Activated T-cell treated with anti-CD3 and anti-CD28 coated beads, Interleukin-2, amount 50 U/mL, for 72 hours (primary cell): ENCODE results near the gene UBL4A. TPM values are rescaled to one million over a fixed set of nuclear protein-coding genes. Genes with fewer than 3 reads are reported as not detected.

Experiments
- ATAC-seq, 2 donors: fragments of 150-1000 bp; cut with Tn5 transposase; replicated peaks in 1 of 2; 2 replicates each; pipeline ENCODE4 v1.10.0; 2021; ENCODE audit warnings: moderate library complexity in 2 of 2, mild to moderate bottlenecking in 1 of 2
- DNase-seq, 2 donors: peaks; one replicate each; pipeline ENCODE4 v3.0.0; 2021 to 2022; ENCODE audit warnings: mixed read lengths in 1 of 2
- H3K27ac Mint-ChIP-seq: one replicate; pipeline ENCODE4 v1.8.0; 2022; ENCODE audit warnings: mild to moderate bottlenecking, moderate library complexity, mixed read lengths
- H3K27me3 Mint-ChIP-seq: one replicate; pipeline ENCODE4 v1.8.0; 2022; ENCODE audit warnings: low read depth, mixed read lengths
- H3K36me3 Mint-ChIP-seq, 2 donors: one replicate each; pipeline ENCODE4 v1.8.0; 2022; ENCODE audit warnings: mixed read lengths in 2 of 2, mild to moderate bottlenecking in 1 of 2; ENCODE audit not compliant: insufficient read depth in 2 of 2
- H3K4me1 Mint-ChIP-seq: one replicate; pipeline ENCODE4 v1.8.0; 2022; ENCODE audit warnings: low read depth, mixed read lengths
- H3K4me3 Mint-ChIP-seq, 2 donors: one replicate each; pipeline ENCODE4 v1.8.0; 2022; ENCODE audit warnings: mild to moderate bottlenecking in 2 of 2, mixed read lengths in 2 of 2, moderate library complexity in 2 of 2
- H3K9me3 Mint-ChIP-seq, 2 donors: one replicate each; pipeline ENCODE4 v1.8.0; 2022; ENCODE audit warnings: mixed read lengths in 2 of 2
- total RNA-seq, 2 donors: library from RNA; stranded (reverse); gene quantifications; one replicate each; pipeline ENCODE4 v1.2.3, GENCODE V29; 2022

Gene UBL4A
- total RNA-seq, 2 donors from 2014 or later: 45.0 to 53.5 TPM

DNA sequence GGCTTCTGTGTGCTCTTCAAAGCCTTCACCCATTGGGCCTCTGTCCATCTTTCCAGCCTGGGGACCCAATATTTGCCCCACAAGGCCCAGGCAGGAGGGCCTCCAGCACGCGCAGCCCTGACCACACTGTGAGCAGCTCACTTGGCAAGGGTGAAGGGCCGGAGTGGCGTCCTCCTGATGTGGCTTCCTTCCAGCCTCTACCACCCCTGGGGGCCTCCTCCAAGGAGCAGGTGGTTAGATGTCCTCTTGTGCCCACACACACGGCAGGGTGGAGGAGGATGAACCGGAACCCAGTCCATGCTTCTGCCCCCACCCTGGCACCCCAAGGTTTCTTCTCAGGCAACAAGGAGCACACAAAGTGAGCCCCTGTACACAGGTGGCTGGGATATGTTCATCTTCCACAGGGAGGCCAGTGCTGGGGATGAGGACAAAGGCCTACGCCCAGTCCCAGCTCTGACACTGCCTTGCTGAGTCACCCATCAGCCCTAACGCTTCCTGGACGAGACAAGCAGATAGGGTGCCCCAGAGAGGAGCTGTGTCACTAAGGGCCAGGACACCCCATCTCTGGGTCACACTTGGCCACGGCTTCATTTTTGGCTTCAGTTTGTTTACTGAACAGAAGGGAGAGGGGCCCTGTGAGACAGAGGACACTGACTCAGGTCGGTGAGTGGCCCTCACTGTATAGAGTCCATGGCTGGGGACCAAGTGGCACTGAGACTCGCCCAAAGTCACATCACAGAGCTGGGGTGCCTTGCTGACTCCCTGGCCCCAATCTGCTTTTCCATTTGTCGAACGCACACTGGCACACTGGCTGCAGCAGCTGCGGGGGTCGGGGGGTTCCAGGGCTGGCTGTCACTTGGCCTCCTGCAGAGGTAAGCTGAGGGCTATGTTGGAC lies 1.9 kb downstream of the UBL4A start:
- ATAC-seq (peak in 1 of 2 donors; percentile 27), DNase-seq (no peak)
- Mint-ChIP-seq H3K36me3 (peaks cover 0 to 8% of the 10 kb centered on the region in 2 donors), H3K27me3 (no peaks in the 10 kb centered on the region), H3K27ac (no peak overlapping the region), H3K4me3 (peak overlapping the region; percentile 66 to 68), H3K9me3 (no peaks in the 10 kb centered on the region), H3K4me1 (peaks cover 14% of the 10 kb centered on the region)

DNA sequence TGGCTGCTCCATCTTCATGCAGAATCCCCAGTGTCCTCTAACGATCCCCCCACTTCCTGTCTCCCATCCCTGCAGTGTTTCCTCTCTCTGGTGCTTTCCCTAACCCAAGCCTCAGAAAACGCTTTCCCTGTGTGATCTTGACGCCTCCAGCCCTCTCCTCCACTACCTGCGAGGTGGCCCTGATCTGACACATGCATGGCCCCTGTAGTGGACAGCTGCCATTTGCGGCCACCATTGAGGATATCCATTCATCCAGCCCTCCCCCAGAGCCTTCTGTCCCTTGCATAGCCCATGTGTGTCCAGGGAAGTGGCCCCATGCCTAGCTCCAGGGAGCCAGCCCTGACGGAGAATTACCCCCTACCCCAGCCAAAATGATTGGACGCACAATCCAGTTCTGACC lies 3.1 kb downstream of the UBL4A start:
- ATAC-seq (no peak), DNase-seq (no peak)
- Mint-ChIP-seq H3K9me3 (no peaks in the 10 kb centered on the region), H3K4me3 (no peak overlapping the region), H3K36me3 (peaks cover 0 to 8% of the 10 kb centered on the region in 2 donors), H3K4me1 (peaks cover 13% of the 10 kb centered on the region), H3K27ac (no peak overlapping the region), H3K27me3 (no peaks in the 10 kb centered on the region)

DNA sequence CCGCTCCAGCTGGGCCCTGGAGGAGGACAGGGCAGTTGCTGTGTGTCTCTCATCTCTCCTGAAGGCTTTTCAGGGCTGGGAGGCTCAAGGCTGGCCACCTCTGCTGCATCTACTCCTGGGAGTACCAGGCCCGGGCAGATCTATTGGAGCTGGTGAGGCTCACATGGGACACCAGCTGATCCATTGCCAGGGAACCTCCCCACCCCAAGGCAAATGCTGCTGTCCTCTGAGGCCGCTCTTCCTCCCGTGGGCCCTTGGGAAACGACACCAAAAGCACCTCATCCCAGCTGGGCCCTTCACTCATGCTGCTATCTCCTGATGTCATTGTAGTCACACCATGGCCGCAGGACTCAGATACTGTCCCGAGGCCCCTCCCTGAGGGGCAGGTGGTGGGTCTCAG lies 3.6 kb downstream of the UBL4A start:
- Mint-ChIP-seq H3K36me3 (peaks cover 0 to 4% of the 10 kb centered on the region in 2 donors), H3K27ac (no peak overlapping the region), H3K4me3 (no peak overlapping the region), H3K9me3 (no peaks in the 10 kb centered on the region), H3K27me3 (no peaks in the 10 kb centered on the region), H3K4me1 (peaks cover 9% of the 10 kb centered on the region)
- DNase-seq: no peak
- ATAC-seq: no peak

DNA sequence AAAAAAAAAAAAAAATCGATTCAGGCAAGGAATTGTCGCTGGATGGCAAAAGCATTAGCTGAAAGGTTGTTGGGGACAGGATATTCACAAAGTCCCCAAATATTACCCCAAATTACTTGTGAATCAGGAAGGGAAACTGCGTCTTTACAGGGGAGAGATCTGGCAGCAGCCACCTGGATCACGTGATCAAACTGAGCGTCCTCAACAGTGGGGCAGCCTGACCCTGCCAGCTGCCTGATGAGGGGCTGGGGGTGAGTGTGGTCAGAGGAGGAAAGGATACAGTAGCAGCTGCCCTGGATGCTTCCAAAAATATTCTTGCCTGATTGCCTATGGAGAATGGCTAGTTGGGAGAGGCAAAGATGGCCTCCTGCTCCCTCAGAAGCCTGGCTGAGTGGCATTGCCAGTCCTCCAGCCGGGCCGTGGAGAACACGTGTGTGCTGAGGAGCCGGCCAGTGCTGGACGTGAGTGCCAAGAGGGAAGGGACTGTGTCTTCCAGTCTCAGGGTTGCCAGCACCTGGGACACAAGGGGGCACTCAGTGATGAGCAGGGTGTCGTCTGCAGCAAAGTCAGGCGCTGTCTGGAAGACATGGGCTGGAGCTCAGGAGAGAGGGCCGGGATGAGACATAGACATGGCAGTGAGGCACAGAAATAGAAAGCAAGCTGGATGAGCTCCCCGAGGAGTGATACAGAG lies 4.4 kb downstream of the UBL4A start:
- ATAC-seq: no peak
- no peak overlapping the region for H3K27ac Mint-ChIP-seq

DNA sequence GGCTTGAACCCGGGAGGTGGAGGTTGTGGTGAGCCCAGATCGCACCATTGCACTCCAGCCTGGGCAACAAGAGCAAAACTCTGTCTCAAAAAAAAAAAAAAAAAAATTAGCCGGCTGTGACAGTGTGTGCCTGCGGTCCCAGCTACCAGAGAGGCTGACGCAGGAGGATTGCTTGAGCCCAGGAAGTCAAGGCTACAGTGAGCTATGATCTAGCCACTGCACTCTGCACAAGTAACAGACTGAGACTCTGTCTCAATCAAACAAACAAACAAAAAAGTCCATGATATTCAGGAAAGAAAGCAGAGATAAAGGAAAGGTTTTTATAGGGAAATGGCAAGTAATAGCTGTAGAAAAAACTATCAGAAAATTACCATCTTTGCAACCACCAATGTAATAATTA lies 5.2 kb downstream of the UBL4A start:
- no peak overlapping the region for H3K4me3 Mint-ChIP-seq
- no peaks in the 10 kb centered on the region for H3K27me3 Mint-ChIP-seq
- no peak for DNase-seq
- H3K36me3 Mint-ChIP-seq: no peaks in the 10 kb centered on the region
- peaks cover 12% of the 10 kb centered on the region for H3K4me1 Mint-ChIP-seq
- no peak for ATAC-seq
- no peaks in the 10 kb centered on the region for H3K9me3 Mint-ChIP-seq
- H3K27ac Mint-ChIP-seq: no peak overlapping the region

More for the DNA sequence above, 4.4 kb downstream of the UBL4A start:
- H3K9me3 Mint-ChIP-seq: no peaks in the 10 kb centered on the region
- peaks cover 7% of the 10 kb centered on the region for H3K4me1 Mint-ChIP-seq
- H3K4me3 Mint-ChIP-seq: no peak overlapping the region
- H3K27me3 Mint-ChIP-seq: no peaks in the 10 kb centered on the region
- no peak for DNase-seq
- H3K36me3 Mint-ChIP-seq: peaks cover 0 to 2% of the 10 kb centered on the region in 2 donors

DNA sequence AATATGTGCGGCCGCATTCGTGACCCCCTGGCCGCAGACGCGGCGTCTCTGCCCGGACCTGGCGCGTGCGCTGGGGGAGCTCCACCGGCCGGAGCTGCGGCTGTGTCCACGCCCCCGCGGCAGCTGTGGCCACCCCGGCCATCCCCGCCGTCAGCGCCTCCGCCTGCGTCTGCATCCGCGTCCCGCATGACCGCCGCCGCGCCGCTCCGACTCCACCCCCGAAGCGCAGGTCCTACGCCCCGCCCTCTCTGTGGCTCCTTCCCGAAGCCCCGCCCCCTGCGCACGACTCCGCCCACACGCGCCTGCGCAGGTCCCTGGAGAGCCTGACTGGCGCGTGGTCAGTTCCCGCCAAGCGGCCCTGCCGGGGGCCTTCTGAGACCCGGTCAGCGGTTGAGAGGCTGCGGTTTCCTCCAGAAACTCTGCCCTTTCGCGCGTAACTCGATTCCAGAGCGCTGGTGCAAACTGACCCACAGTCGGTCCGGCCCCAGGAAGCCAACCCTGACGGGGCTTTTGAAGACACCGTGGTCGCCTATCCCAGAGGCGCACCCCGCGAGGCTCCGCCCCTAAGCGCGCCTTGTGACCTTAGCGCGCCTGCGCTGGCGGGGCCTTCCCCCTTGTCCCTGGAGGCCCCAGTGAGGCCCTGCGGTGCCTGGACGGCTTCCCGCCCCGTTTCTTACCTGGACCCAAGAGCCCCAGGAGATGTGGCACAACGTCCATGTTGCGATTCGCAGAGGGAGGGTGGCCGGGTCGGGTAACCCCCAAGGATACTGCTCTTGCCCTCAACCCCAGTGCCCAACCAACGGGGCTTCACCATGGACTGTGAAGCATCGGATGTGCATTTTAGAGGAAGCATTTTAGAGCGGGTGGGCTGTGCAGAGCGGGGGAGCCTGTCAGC lies 7.4 kb downstream of the UBL4A start, which contains the start of gene LAGE3:
Gene LAGE3, minus strand, starts transcription at position 554 of the 895 bp plus-strand sequence. Its CDS starts 366 bp downstream, at position 188.
- Mint-ChIP-seq H3K27me3 (no peaks in the 10 kb centered on the region), H3K36me3 (no peaks in the 10 kb centered on the region)
- ATAC-seq: peak; percentile 93 to 94

DNA sequence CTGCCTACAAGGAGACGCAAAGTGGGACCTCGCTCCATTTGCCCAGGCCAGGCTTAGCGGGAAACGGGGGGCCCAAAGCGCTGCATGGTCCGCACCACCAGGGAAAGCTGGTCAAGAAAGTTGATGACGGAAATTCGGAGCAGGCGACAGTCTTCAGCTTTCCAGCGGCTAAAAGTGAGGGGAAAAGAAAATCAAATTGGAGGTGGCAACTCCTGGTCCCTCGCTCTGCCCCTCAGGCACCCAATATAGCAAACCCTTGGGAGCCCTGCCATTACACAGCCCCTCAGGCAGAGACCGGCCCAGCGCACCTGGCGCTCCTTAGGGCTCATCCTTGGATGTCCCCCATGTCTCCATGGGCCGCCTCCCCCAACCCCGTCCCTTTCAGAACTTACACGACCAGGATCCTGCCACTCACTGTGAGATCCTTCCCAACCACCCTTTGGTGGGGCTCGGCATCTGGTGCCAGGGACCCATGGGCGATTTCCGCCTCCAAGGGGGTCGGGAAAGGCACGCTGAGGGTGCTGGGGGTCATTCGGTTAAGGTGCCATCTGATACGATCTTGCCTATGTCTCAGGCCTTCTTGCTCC lies 8.4 kb downstream of the UBL4A start:
- ATAC-seq: no peak
- peak overlapping the region; percentile 79 for H3K27ac Mint-ChIP-seq
- H3K36me3 Mint-ChIP-seq: no peaks in the 10 kb centered on the region
- DNase-seq: no peak
- H3K4me3 Mint-ChIP-seq: peak overlapping the region; percentile 83 to 87
- H3K9me3 Mint-ChIP-seq: no peaks in the 10 kb centered on the region
- H3K4me1 Mint-ChIP-seq: peaks cover 13% of the 10 kb centered on the region
- H3K27me3 Mint-ChIP-seq: no peaks in the 10 kb centered on the region

More for the DNA sequence above, 7.4 kb downstream of the UBL4A start, which contains the start of gene LAGE3:
- Mint-ChIP-seq H3K4me1 (peaks cover 13% of the 10 kb centered on the region), H3K27ac (peak within 1 kb of the TSS; percentile 79), H3K4me3 (peak within 1 kb of the TSS; percentile 83 to 87), H3K9me3 (no peaks in the 10 kb centered on the region)
- DNase-seq: peak; percentile 95 to 96

DNA sequence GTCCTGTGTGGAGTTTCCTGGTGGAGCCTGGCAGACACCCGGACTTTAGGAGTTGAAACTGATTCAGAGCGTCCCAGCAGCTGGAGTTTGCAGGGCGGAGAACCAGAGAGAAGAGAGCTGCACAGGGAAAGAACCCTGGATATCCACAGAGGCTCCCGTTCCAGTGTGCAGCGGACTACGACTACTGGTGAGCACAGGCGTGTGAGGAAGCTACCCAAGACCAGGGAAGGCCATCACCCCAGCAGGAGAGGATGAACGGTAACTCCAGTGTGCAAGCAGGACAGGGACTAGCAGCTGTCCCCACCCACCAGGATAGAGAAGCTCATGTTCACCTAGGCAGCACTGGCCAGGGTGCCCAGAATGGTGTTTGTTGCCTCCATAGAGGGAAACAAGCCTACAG lies 9.6 kb downstream of the UBL4A start:
- H3K27ac Mint-ChIP-seq: no peak overlapping the region
- H3K4me1 Mint-ChIP-seq: peaks cover 13% of the 10 kb centered on the region
- H3K4me3 Mint-ChIP-seq: peak overlapping the region in 1 of 2 donors; percentile 13
- no peaks in the 10 kb centered on the region for H3K36me3 Mint-ChIP-seq
- DNase-seq: no peak
- ATAC-seq: no peak
- H3K27me3 Mint-ChIP-seq: no peaks in the 10 kb centered on the region
- H3K9me3 Mint-ChIP-seq: no peaks in the 10 kb centered on the region

DNA sequence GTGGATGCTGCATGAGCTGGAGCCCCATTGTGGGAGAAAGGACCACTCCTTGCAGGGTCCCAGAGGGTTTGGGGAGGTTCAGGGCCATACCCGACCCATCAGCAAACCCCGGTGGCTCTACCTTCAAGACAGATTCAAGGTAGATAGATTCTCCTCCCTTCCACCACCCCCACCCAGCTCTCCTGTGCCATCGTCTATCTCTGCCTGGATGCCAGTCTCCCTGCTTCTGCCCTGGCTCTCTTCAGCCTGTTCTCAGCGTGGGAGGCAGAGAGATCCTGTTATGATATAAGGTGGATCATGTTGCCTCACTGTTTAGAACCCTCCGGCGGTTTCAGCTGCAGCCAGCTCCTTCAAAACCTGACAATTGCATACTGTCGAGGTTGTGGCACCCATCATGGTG lies 12.7 kb downstream of the UBL4A start:
- Mint-ChIP-seq H3K36me3 (peaks cover 0 to 2% of the 10 kb centered on the region in 2 donors), H3K4me1 (peaks cover 7% of the 10 kb centered on the region), H3K27ac (no peak overlapping the region), H3K9me3 (no peaks in the 10 kb centered on the region), H3K27me3 (no peaks in the 10 kb centered on the region), H3K4me3 (no peak overlapping the region)
- no peak for DNase-seq
- ATAC-seq: no peak

DNA sequence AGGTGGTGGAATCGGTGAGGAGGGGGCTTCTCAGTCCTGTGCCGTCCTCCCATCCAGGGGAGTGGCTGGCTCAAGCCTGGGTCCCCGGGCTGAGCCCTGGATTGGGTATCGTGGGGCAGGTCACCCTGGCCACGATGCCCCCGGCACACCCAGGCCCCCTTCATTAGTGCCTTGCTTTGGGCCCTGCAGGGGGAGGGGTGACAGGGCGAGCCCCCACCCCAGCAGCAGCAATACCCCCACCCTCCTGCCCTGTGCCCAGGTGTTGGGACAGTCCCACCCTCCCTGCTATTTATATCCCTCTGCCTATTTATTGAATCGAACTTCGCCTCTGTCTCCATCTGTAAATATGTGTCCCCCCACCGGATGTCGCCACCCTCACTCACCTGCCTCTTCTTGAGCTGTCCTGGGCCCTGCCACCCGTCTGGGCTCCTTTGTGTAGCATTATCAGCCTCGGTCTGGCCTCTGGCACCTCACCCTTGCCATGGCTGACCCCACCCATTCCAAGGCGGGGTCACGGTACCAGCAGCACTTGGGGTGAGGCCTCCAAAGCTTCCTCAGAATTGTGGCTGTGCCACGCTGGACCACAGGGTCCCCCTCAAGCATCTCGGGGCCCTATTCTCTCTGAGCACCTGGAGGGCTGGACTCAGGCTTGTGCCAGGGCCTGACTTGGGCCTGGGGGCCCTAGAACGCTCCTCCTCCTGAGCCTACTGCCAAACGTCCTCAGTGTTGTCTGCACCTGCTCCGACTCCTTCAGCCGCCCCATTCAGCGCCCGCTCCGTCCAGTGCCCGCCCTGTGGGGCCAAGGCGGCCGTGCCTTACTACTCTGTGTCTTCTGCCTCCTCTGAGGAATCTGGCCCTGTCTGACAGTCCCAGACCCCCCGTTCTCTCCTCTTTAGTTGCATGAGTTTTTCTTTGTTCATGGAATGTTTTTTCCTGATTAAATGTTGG lies 13.5 kb downstream of the UBL4A start:
- peaks cover 7% of the 10 kb centered on the region for H3K4me1 Mint-ChIP-seq
- H3K36me3 Mint-ChIP-seq: peaks cover 0 to 2% of the 10 kb centered on the region in 2 donors
- no peaks in the 10 kb centered on the region for H3K27me3 Mint-ChIP-seq
- no peak overlapping the region for H3K4me3 Mint-ChIP-seq
- no peak overlapping the region for H3K27ac Mint-ChIP-seq
- peak in 1 of 2 donors; percentile 13 for ATAC-seq
- H3K9me3 Mint-ChIP-seq: no peaks in the 10 kb centered on the region
- no peak for DNase-seq

DNA sequence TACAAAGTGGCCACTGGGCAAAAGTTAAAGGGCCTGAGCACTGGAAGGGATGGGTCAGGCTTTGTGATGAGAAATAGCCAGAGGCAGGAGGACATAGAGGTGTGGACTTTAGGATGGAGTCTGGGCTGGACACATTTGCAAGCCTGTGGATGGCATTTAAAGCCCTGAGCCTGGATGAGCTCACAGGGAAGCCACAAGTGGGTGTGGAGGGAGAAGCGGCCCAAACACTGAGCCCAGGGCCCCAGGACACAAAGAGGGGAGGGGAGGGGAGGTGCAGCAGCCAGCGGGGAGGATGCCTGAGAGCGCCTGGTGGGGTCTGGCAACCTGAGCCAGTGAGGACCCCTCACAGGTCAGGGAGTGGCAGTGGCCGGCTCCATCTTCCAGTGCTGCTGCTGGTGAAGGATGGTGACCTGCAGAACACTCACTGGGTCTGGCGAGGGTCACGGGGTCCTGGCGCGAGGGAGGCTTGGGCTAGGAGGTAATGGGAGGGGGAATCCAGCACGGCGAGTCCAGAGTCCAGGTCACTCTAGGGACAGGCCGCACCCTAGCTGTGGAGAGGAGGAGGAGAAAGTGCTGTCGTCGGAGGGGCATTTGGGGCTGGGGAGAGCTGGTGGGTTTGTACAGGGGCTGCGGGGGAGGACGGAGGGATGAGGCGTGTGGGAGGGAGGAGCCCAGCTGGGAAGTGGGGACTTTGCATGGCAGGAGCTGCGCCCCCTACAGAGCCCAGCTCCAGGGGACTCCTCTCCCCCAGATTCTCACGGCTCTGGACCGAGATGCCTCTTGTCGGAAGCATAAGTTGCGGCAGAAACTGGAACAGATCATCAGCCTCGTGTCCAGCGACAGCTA lies 14.4 kb downstream of the UBL4A start:
- H3K27ac Mint-ChIP-seq: no peak overlapping the region
- no peak overlapping the region for H3K4me3 Mint-ChIP-seq
- no peaks in the 10 kb centered on the region for H3K9me3 Mint-ChIP-seq
- no peaks in the 10 kb centered on the region for H3K27me3 Mint-ChIP-seq
- no peak for ATAC-seq
- DNase-seq: no peak
- H3K36me3 Mint-ChIP-seq: peaks cover 0 to 2% of the 10 kb centered on the region in 2 donors
- H3K4me1 Mint-ChIP-seq: peaks cover 7% of the 10 kb centered on the region
